HCT116 (cell line): ENCODE measurements around the gene ALG3.

ENCODE experiments used
- EZH2 ChIP-seq: fragments of 200-600 bp; sonication (generic); IDR thresholded peaks from 2 replicates; pipeline ENCODE4 v1.6.1; 2017; ENCODE audit warnings: antibody characterized with exemption, mixed run types
- EZH2phosphoT487 ChIP-seq: fragments of 200-600 bp; IDR thresholded peaks from 2 replicates; pipeline ENCODE4 v1.6.1; 2018; ENCODE audit warnings: antibody characterized with exemption, borderline replicate concordance
- POLR2A ChIP-seq: IDR thresholded peaks from 2 replicates; pipeline ENCODE4 v1.7.0; 2011; ENCODE audit warnings: borderline replicate concordance; ENCODE audit not compliant: insufficient read depth, insufficient read length; ENCODE audit errors: extremely low read depth
- POLR2AphosphoS5 ChIP-seq: IDR thresholded peaks from 2 replicates; pipeline ENCODE4 v1.6.1; 2011; ENCODE audit warnings: mild to moderate bottlenecking, low read depth, low read length, moderate library complexity
- RAD21 ChIP-seq: IDR thresholded peaks from 2 replicates; pipeline ENCODE4 v1.6.1; 2012; ENCODE audit warnings: low read depth, mild to moderate bottlenecking
- REST ChIP-seq: IDR thresholded peaks from 2 replicates; pipeline ENCODE4 v1.6.1; 2012; ENCODE audit warnings: low read depth
- SP1 ChIP-seq: IDR thresholded peaks from 2 replicates; pipeline ENCODE4 v1.6.1; 2012; ENCODE audit warnings: low read depth
- YY1 ChIP-seq: IDR thresholded peaks from 2 replicates; pipeline ENCODE4 v1.6.1; 2011; ENCODE audit warnings: low read length, low read depth, moderate library complexity, mild to moderate bottlenecking; ENCODE audit not compliant: insufficient replicate concordance; ENCODE audit errors: extremely low read depth
- ZNF274 ChIP-seq: fragments of 200-500 bp; sonication (Bioruptor generic); IDR thresholded peaks from 2 replicates; pipeline ENCODE4 v1.6.1; 2014; ENCODE audit warnings: mild to moderate bottlenecking, low read depth, low read length, inconsistent platforms
- TF ChIP-seq, protein P1 (sequence below), 3 experiments: fragments of 200-600 bp in 1 of 3; sonication (generic) in 1 of 3; IDR thresholded peaks in 2 of 3; conservative IDR thresholded peaks in 1 of 3; 2 replicates each; pipeline ENCODE4 v1.5.1; 2012 to 2017; ENCODE audit warnings: low read depth in 2 of 3, low read length in 2 of 3, antibody characterized with exemption in 1 of 3, borderline replicate concordance in 1 of 3, control low read depth in 1 of 3, mild to moderate bottlenecking in 1 of 3, mixed read lengths in 1 of 3, mixed run types in 1 of 3, moderate library complexity in 1 of 3; ENCODE audit not compliant: insufficient read depth in 1 of 3
- TF ChIP-seq, protein P2 (sequence below): IDR thresholded peaks from 2 replicates; pipeline ENCODE4 v1.6.1; 2011; ENCODE audit warnings: mild to moderate bottlenecking, low read length, moderate library complexity; ENCODE audit not compliant: insufficient replicate concordance; ENCODE audit errors: extremely low read depth
- TF ChIP-seq, protein P3 (sequence below): IDR thresholded peaks from 2 replicates; pipeline ENCODE4 v1.6.1; 2012

DNA sequence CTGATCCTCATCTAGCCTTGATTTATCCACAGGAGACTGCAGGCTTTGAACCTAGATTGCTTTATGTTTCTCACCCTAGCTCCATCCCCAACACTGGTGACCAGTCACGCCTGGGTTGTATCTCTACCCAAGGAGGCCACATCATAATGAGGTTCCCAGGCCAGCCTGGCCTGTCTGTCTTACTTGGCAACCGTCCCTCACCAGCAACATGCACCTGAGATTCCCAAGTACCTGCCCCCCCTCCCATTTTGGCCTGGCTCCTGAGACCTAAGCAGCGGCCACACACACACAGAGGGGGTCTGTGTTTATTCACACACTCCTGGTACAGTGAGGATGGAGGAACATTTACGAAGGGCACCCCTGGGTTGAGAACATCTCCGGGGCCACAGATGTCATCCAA, 10.2 kb upstream of the ALG3 start:
- TF ChIP-seq, protein P1, sequence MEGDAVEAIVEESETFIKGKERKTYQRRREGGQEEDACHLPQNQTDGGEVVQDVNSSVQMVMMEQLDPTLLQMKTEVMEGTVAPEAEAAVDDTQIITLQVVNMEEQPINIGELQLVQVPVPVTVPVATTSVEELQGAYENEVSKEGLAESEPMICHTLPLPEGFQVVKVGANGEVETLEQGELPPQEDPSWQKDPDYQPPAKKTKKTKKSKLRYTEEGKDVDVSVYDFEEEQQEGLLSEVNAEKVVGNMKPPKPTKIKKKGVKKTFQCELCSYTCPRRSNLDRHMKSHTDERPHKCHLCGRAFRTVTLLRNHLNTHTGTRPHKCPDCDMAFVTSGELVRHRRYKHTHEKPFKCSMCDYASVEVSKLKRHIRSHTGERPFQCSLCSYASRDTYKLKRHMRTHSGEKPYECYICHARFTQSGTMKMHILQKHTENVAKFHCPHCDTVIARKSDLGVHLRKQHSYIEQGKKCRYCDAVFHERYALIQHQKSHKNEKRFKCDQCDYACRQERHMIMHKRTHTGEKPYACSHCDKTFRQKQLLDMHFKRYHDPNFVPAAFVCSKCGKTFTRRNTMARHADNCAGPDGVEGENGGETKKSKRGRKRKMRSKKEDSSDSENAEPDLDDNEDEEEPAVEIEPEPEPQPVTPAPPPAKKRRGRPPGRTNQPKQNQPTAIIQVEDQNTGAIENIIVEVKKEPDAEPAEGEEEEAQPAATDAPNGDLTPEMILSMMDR (IDR thresholded peaks at IDR 0.05 in 2 of 3, conservative IDR thresholded peaks at IDR 0.05 in 1 of 3; ENCODE audit: borderline replicate concordance in 1 of 3, insufficient read depth in 1 of 3, low read depth in 2 of 3, low read length in 2 of 3): no peak
- no peak for TF ChIP-seq POLR2A
- TF ChIP-seq EZH2: no peak
- no peak for TF ChIP-seq YY1
- no peak for TF ChIP-seq POLR2AphosphoS5
- TF ChIP-seq REST: no peak
- TF ChIP-seq, protein P2, sequence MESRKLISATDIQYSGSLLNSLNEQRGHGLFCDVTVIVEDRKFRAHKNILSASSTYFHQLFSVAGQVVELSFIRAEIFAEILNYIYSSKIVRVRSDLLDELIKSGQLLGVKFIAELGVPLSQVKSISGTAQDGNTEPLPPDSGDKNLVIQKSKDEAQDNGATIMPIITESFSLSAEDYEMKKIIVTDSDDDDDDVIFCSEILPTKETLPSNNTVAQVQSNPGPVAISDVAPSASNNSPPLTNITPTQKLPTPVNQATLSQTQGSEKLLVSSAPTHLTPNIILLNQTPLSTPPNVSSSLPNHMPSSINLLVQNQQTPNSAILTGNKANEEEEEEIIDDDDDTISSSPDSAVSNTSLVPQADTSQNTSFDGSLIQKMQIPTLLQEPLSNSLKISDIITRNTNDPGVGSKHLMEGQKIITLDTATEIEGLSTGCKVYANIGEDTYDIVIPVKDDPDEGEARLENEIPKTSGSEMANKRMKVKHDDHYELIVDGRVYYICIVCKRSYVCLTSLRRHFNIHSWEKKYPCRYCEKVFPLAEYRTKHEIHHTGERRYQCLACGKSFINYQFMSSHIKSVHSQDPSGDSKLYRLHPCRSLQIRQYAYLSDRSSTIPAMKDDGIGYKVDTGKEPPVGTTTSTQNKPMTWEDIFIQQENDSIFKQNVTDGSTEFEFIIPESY: no peak
- no peak for TF ChIP-seq EZH2phosphoT487
- TF ChIP-seq, protein P3, sequence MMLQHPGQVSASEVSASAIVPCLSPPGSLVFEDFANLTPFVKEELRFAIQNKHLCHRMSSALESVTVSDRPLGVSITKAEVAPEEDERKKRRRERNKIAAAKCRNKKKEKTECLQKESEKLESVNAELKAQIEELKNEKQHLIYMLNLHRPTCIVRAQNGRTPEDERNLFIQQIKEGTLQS: no peak
- no peak for TF ChIP-seq ZNF274
- TF ChIP-seq RAD21: no peak
- no peak for TF ChIP-seq SP1
